Body of pancreas (tissue), 4 donors: ENCODE results near the gene PDZRN3.

Experiments used
- POLR2A ChIP-seq, 3 donors: fragments of 450-650 bp; IDR thresholded peaks; one replicate each; pipeline ENCODE4 v1.6.1; 2016; ENCODE audit warnings: antibody characterized with exemption in 3 of 3, mild to moderate bottlenecking in 2 of 3
- TF ChIP-seq, protein P1 (sequence below), 7 experiments: fragments of 450-650 bp in 4 of 7; fragments of 200-600 bp in 3 of 7; sonication (generic) in 3 of 7; IDR thresholded peaks; one replicate each; pipeline ENCODE4 v1.5.1; 2016 to 2019; ENCODE audit warnings: antibody characterized with exemption in 7 of 7

- TF ChIP-seq, protein P1, sequence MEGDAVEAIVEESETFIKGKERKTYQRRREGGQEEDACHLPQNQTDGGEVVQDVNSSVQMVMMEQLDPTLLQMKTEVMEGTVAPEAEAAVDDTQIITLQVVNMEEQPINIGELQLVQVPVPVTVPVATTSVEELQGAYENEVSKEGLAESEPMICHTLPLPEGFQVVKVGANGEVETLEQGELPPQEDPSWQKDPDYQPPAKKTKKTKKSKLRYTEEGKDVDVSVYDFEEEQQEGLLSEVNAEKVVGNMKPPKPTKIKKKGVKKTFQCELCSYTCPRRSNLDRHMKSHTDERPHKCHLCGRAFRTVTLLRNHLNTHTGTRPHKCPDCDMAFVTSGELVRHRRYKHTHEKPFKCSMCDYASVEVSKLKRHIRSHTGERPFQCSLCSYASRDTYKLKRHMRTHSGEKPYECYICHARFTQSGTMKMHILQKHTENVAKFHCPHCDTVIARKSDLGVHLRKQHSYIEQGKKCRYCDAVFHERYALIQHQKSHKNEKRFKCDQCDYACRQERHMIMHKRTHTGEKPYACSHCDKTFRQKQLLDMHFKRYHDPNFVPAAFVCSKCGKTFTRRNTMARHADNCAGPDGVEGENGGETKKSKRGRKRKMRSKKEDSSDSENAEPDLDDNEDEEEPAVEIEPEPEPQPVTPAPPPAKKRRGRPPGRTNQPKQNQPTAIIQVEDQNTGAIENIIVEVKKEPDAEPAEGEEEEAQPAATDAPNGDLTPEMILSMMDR (IDR thresholded peaks at IDR 0.05): no peak
- TF ChIP-seq POLR2A (IDR thresholded peaks at IDR 0.05): no peak
These were observed 111.5 kb downstream of the PDZRN3 start for GRCh38 chr3:73513260-73513659.
